H9 (cell line): ENCODE results near the gene ITGA11. TPM values are rescaled to one million over a fixed set of nuclear protein-coding genes. Genes with fewer than 3 reads are reported as not detected.

Experiments
- DNase-seq: peaks from one replicate; pipeline ENCODE4 v3.0.0-alpha.2; 2017
- H2AFZ ChIP-seq: one replicate; pipeline ENCODE4 v1.6.1; 2013; ENCODE audit warnings: mild to moderate bottlenecking, low read length, control low read depth, moderate library complexity
- H2AK5ac ChIP-seq: 2 replicates; pipeline ENCODE4 v1.6.1; 2013; ENCODE audit warnings: low read length, control low read depth, mixed read lengths; ENCODE audit not compliant: insufficient read length
- H2BK120ac ChIP-seq: one replicate; pipeline ENCODE4 v1.6.1; 2013; ENCODE audit warnings: low read depth, mild to moderate bottlenecking, low read length, control low read depth, inconsistent platforms; ENCODE audit not compliant: poor library complexity, severe bottlenecking
- H2BK12ac ChIP-seq: 2 replicates; pipeline ENCODE4 v1.6.1; 2013; ENCODE audit warnings: low read length, control low read depth, mixed read lengths, low read depth; ENCODE audit not compliant: insufficient read length
- H2BK15ac ChIP-seq: 2 replicates; pipeline ENCODE4 v1.6.1; 2013; ENCODE audit warnings: low read depth, low read length, control low read depth
- H2BK20ac ChIP-seq: one replicate; pipeline ENCODE4 v1.6.1; 2013; ENCODE audit warnings: low read depth, mild to moderate bottlenecking, low read length, control low read depth, inconsistent platforms; ENCODE audit not compliant: poor library complexity, severe bottlenecking
- H2BK5ac ChIP-seq: 2 replicates; pipeline ENCODE4 v1.6.1; 2013; ENCODE audit warnings: low read length, control low read depth, mixed read lengths; ENCODE audit not compliant: insufficient read length
- H3K14ac ChIP-seq: 2 replicates; pipeline ENCODE4 v1.6.1; 2013; ENCODE audit warnings: low read length, control low read depth; ENCODE audit not compliant: insufficient read depth
- H3K18ac ChIP-seq: 2 replicates; pipeline ENCODE4 v1.6.1; 2013; ENCODE audit warnings: low read depth, mild to moderate bottlenecking, mixed read lengths, low read length, control low read depth; ENCODE audit not compliant: insufficient read length
- H3K23ac ChIP-seq: 2 replicates; pipeline ENCODE4 v1.6.1; 2013; ENCODE audit warnings: low read length, control low read depth, mixed read lengths, low read depth; ENCODE audit not compliant: insufficient read length
- H3K23me2 ChIP-seq: 2 replicates; pipeline ENCODE4 v1.6.1; 2013; ENCODE audit warnings: low read depth, mild to moderate bottlenecking, mixed read lengths, low read length, control low read depth; ENCODE audit not compliant: insufficient read length, poor library complexity, severe bottlenecking
- H3K27ac ChIP-seq: 2 replicates; pipeline ENCODE4 v1.5.1; 2013; ENCODE audit warnings: low read length, control low read depth, mixed read lengths, low read depth; ENCODE audit not compliant: insufficient read length
- H3K27me3 ChIP-seq: 2 replicates; pipeline ENCODE4 v1.6.1; 2013; ENCODE audit warnings: low read length, control low read depth, inconsistent platforms; ENCODE audit not compliant: insufficient read depth
- H3K4ac ChIP-seq: 2 replicates; pipeline ENCODE4 v1.6.1; 2013; ENCODE audit warnings: low read depth, mild to moderate bottlenecking, control low read depth, inconsistent platforms, low read length, moderate library complexity
- H3K4me1 ChIP-seq: 2 replicates; pipeline ENCODE4 v1.6.1; 2013; ENCODE audit warnings: low read length, control low read depth, inconsistent platforms; ENCODE audit not compliant: insufficient read depth
- H3K4me2 ChIP-seq: 2 replicates; pipeline ENCODE4 v1.6.1; 2013; ENCODE audit warnings: low read length, control low read depth, mixed read lengths; ENCODE audit not compliant: insufficient read length, insufficient read depth
- H3K56ac ChIP-seq: 2 replicates; pipeline ENCODE4 v1.6.1; 2013; ENCODE audit warnings: low read depth, mild to moderate bottlenecking, mixed read lengths, low read length, control low read depth; ENCODE audit not compliant: insufficient read length
- H3K79me1 ChIP-seq: 2 replicates; pipeline ENCODE4 v1.6.1; 2013; ENCODE audit warnings: low read depth, mild to moderate bottlenecking, moderate library complexity, low read length, control low read depth, inconsistent platforms; ENCODE audit not compliant: insufficient read depth, poor library complexity, severe bottlenecking
- H3K79me2 ChIP-seq: 2 replicates; pipeline ENCODE4 v1.6.1; 2013; ENCODE audit warnings: low read length, control low read depth, inconsistent platforms; ENCODE audit not compliant: insufficient read depth
- H3K9ac ChIP-seq: 2 replicates; pipeline ENCODE4 v1.6.1; 2013; ENCODE audit warnings: low read length, control low read depth, mixed read lengths; ENCODE audit not compliant: insufficient read length; ENCODE audit errors: extremely low read depth
- H3K9me3 ChIP-seq: one replicate; pipeline ENCODE4 v1.6.1; 2013; ENCODE audit warnings: low read depth, low read length, inconsistent platforms; ENCODE audit not compliant: control insufficient read depth
- H3T11ph ChIP-seq: one replicate; pipeline ENCODE4 v1.6.1; 2013; ENCODE audit warnings: mild to moderate bottlenecking, low read length, control low read depth, inconsistent platforms
- H4K20me1 ChIP-seq: one replicate; pipeline ENCODE4 v1.6.1; 2013; ENCODE audit not compliant: control insufficient read depth, insufficient read length, insufficient read depth
- H4K5ac ChIP-seq: 2 replicates; pipeline ENCODE4 v1.6.1; 2013; ENCODE audit warnings: low read depth, mild to moderate bottlenecking, mixed read lengths, low read length, control low read depth; ENCODE audit not compliant: insufficient read length
- H4K8ac ChIP-seq: replicated peaks from 2 replicates; pipeline ENCODE4 v1.6.1; 2013; ENCODE audit warnings: low read length, control low read depth, mixed read lengths, low read depth; ENCODE audit not compliant: insufficient read length
- H4K91ac ChIP-seq: 2 replicates; pipeline ENCODE4 v1.6.1; 2013; ENCODE audit warnings: low read depth, mild to moderate bottlenecking, moderate library complexity, mixed read lengths, low read length, control low read depth; ENCODE audit not compliant: insufficient read length
- H3K27ac Mint-ChIP-seq, 3 experiments: 2 replicates in 2 of 3; 3 replicates in 1 of 3; pipeline ENCODE4 v1.8.0; 2020 to 2021; ENCODE audit warnings: mixed read lengths in 3 of 3, mild to moderate bottlenecking in 1 of 3, moderate library complexity in 1 of 3
- H3K27me3 Mint-ChIP-seq: 2 replicates; pipeline ENCODE4 v1.8.0; 2021; ENCODE audit warnings: low read depth, mild to moderate bottlenecking, moderate library complexity, mixed read lengths
- H3K36me3 Mint-ChIP-seq, 3 experiments: 2 replicates in 2 of 3; 3 replicates in 1 of 3; pipeline ENCODE4 v1.8.0; 2020 to 2021; ENCODE audit warnings: low read depth in 3 of 3, mixed read lengths in 3 of 3; ENCODE audit not compliant: insufficient read depth in 1 of 3
- H3K4me1 Mint-ChIP-seq, 2 experiments: 2 replicates each; pipeline ENCODE4 v1.8.0; 2020; ENCODE audit warnings: mixed read lengths in 2 of 2
- H3K4me3 Mint-ChIP-seq, 2 experiments: 2 replicates in 1 of 2; 3 replicates in 1 of 2; pipeline ENCODE4 v1.8.0; 2020 to 2021; ENCODE audit warnings: mild to moderate bottlenecking in 2 of 2, mixed read lengths in 2 of 2, moderate library complexity in 1 of 2
- H3K9me3 Mint-ChIP-seq, 2 experiments: 2 replicates in 1 of 2; 3 replicates in 1 of 2; pipeline ENCODE4 v1.8.0; 2020; ENCODE audit warnings: mild to moderate bottlenecking in 2 of 2, mixed read lengths in 2 of 2, moderate library complexity in 1 of 2
- WGBS: extraction: QIAGEN DNeasy Blood & Tissue Kit; methylation state at CpG from one replicate; pipeline ENCODE4 v1.1.7; 2013; ENCODE audit warnings: missing lambda C conversion rate, low lambda C conversion rate, mixed read lengths; ENCODE audit not compliant: insufficient read length; ENCODE audit errors: extremely low coverage; 5-methylcytosine and 5-hydroxymethylcytosine counted together
- total RNA-seq: library from RNA; stranded (reverse); gene quantifications from 2 replicates; pipeline ENCODE4 v1.2.1, GENCODE V29; 2021
- TF ChIP-seq, protein P1 (sequence below): fragments of 200-600 bp; sonication (generic); conservative IDR thresholded peaks from 3 replicates; pipeline ENCODE4 v1.8.0; 2021; ENCODE audit warnings: antibody characterized with exemption, mild to moderate bottlenecking

ITGA11 gene
- total RNA-seq, 1 experiment from 2014 or later: 0.07 TPM

- H4K91ac ChIP-seq: no peak overlapping the region
- WGBS: no CpG with 5 or more reads among the region's 5 CpGs
Observed at GRCh38 chr15:68419301-68420175, 12.4 kb downstream of the ITGA11 start.

More at GRCh38 chr15:68419301-68420175, 12.4 kb downstream of the ITGA11 start:
- H3T11ph ChIP-seq: no peak overlapping the region
- no peak overlapping the region for H4K5ac ChIP-seq
- H3K4me2 ChIP-seq: no peak overlapping the region
- no peaks in the 10 kb centered on the region for H3K79me2 ChIP-seq
- H3K14ac ChIP-seq: no peak overlapping the region
- H3K4ac ChIP-seq: no peak overlapping the region
- no peak overlapping the region for H2AK5ac ChIP-seq
- peak; percentile 8 for DNase-seq
- Mint-ChIP-seq H3K27ac (no peak overlapping the region), H3K27me3 (peaks cover 32% of the 10 kb centered on the region), H3K9me3 (no peaks in the 10 kb centered on the region), H3K4me3 (no peak overlapping the region), H3K36me3 (no peaks in the 10 kb centered on the region), H3K4me1 (peaks cover 16 to 32% of the 10 kb centered on the region in 2 experiments)
- H3K79me1 ChIP-seq: no peaks in the 10 kb centered on the region
- H3K56ac ChIP-seq: no peak overlapping the region
- no peaks in the 10 kb centered on the region for H4K20me1 ChIP-seq
- H3K23me2 ChIP-seq: no peaks in the 10 kb centered on the region
- no peak overlapping the region for H2BK12ac ChIP-seq
- H2AFZ ChIP-seq: no peak overlapping the region
- H2BK5ac ChIP-seq: no peak overlapping the region
- no peak overlapping the region for H3K27ac ChIP-seq
- H3K9me3 ChIP-seq: no peaks in the 10 kb centered on the region
- TF ChIP-seq, protein P1, sequence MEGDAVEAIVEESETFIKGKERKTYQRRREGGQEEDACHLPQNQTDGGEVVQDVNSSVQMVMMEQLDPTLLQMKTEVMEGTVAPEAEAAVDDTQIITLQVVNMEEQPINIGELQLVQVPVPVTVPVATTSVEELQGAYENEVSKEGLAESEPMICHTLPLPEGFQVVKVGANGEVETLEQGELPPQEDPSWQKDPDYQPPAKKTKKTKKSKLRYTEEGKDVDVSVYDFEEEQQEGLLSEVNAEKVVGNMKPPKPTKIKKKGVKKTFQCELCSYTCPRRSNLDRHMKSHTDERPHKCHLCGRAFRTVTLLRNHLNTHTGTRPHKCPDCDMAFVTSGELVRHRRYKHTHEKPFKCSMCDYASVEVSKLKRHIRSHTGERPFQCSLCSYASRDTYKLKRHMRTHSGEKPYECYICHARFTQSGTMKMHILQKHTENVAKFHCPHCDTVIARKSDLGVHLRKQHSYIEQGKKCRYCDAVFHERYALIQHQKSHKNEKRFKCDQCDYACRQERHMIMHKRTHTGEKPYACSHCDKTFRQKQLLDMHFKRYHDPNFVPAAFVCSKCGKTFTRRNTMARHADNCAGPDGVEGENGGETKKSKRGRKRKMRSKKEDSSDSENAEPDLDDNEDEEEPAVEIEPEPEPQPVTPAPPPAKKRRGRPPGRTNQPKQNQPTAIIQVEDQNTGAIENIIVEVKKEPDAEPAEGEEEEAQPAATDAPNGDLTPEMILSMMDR: no peak
- no peak overlapping the region for H3K18ac ChIP-seq
- H2BK120ac ChIP-seq: no peak overlapping the region
- H2BK20ac ChIP-seq: no peak overlapping the region
- H3K4me1 ChIP-seq: peaks cover 5% of the 10 kb centered on the region; the same call in 1 of the 2 replicates
- H4K8ac ChIP-seq: no peak overlapping the region
- no peak overlapping the region for H3K9ac ChIP-seq
- H2BK15ac ChIP-seq: no peak overlapping the region
- no peaks in the 10 kb centered on the region for H3K27me3 ChIP-seq
- H3K23ac ChIP-seq: no peak overlapping the region
